Measurements from ENCODE around the gene ST6GAL1.

ST6GAL1 gene

DNA sequence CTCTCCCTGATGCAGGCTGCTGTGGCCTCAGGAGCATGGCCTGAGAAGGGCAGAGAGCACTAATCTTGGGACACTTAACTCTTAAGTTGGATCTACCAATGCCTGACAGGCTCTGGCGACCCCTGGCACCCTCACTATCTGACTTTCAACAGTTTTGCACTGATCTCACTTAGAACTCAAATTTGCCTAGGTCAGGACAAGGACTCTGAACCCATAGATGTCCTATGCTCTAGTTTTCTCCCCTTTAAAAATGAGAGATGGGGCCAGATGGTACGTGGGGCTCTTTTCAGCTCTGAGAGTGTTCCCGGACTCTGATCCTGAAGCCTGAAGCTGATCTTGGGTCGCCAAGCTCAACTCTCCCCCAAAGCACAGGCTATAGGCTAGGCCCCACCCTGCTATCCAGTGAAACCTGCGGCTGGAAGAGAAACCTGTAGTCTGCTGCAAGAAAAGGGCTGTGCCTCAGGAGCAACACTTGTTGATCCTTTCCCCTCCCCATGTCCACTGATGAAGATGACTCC lies 143.3 kb downstream of the ST6GAL1 start:
- H3K4me1 ChIP-seq (ENCODE audit: insufficient read depth, low read length) = peaks cover 8% of the 10 kb centered on the region
- H2AFZ ChIP-seq (ENCODE audit: low read depth, low read length) = no peak overlapping the region
- peaks cover 3% of the 10 kb centered on the region for H3K36me3 ChIP-seq (ENCODE audit: insufficient read depth, low read length)
- no peak overlapping the region for H3K4me3 ChIP-seq (ENCODE audit: low read length)
- H3K9me3 ChIP-seq (ENCODE audit: low read length) = no peaks in the 10 kb centered on the region
- H3K27me3 ChIP-seq (ENCODE audit: insufficient read depth, low read length) = no peaks in the 10 kb centered on the region

DNA sequence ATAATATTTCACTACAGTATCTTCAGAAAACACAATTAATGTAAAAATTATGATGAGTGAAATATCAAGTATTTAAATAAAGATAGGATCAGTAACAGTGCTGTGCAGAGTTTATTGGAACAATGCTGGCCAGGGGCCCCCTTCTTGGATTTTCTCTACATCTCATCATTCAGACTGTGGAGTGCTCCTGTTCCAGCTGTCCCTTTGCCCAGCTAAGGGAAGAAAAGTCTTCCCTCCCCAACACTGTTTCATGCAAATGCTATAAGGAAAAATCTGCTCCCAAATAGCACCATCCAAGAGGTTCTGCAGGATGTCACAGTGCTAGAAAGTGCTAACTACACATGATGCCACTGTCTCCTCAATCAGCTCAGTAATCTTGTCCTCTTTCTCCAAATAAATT lies 144.5 kb downstream of the ST6GAL1 start:
- no peak overlapping the region for H2AFZ ChIP-seq (ENCODE audit: low read depth, low read length)
- no peak overlapping the region for H3K4me3 ChIP-seq (ENCODE audit: low read length)
- H3K36me3 ChIP-seq (ENCODE audit: insufficient read depth, low read length) = peaks cover 3% of the 10 kb centered on the region
- peaks cover 8% of the 10 kb centered on the region for H3K4me1 ChIP-seq (ENCODE audit: insufficient read depth, low read length)
- no peaks in the 10 kb centered on the region for H3K27me3 ChIP-seq (ENCODE audit: insufficient read depth, low read length)
- no peaks in the 10 kb centered on the region for H3K9me3 ChIP-seq (ENCODE audit: low read length)

DNA sequence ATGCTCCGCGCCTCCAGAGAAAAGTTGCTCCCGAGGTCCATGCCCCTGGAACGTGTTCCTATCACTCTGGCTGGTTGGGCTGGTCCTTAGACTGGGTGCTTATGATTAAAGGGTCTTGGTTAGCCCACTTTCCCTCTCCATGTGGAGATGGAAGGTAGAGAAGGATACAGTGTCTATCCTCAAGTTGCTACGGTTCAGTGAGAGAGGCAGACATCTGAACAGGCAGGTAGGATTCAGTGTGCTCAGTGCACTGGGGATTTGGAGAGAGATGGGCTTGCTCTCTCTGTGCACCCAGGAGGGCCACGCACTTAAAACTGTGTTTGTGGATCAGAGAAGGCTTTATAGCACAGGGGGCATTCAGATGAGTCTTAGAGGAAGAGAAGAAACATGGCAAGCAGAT lies 146.0 kb downstream of the ST6GAL1 start:
- Histone ChIP-seq H3K4me3 (ENCODE audit: low read length) (no peak overlapping the region), H3K27me3 (ENCODE audit: insufficient read depth, low read length) (no peaks in the 10 kb centered on the region), H3K4me1 (ENCODE audit: insufficient read depth, low read length) (peaks cover 8% of the 10 kb centered on the region), H3K9me3 (ENCODE audit: low read length) (no peaks in the 10 kb centered on the region), H2AFZ (ENCODE audit: low read depth, low read length) (no peak overlapping the region), H3K36me3 (ENCODE audit: insufficient read depth, low read length) (peaks cover 3% of the 10 kb centered on the region)

DNA sequence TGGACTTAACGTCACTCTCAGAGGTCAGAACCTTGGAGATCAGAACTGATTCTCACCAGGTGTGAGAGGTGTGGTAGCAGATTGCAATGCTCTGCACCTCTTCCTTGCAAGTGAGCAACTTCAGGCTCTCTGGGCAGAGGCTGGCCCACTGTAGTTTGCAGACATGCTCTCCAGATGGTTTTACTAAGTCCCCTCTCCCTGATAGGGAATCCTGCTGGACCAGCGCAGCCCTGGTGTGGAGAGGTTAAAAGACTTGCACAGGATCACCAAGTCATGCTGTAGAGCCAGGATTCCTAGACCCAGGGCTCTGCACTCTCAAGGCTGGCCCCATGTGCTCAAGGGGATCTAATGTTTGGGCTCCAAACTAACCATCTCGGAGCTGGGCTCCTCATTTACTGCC lies 146.8 kb downstream of the ST6GAL1 start:
- no peaks in the 10 kb centered on the region for H3K27me3 ChIP-seq (ENCODE audit: insufficient read depth, low read length)
- peaks cover 8% of the 10 kb centered on the region for H3K4me1 ChIP-seq (ENCODE audit: insufficient read depth, low read length)
- H2AFZ ChIP-seq (ENCODE audit: low read depth, low read length) = no peak overlapping the region
- no peaks in the 10 kb centered on the region for H3K9me3 ChIP-seq (ENCODE audit: low read length)
- H3K36me3 ChIP-seq (ENCODE audit: insufficient read depth, low read length) = peaks cover 3% of the 10 kb centered on the region
- no peak overlapping the region for H3K4me3 ChIP-seq (ENCODE audit: low read length)

DNA sequence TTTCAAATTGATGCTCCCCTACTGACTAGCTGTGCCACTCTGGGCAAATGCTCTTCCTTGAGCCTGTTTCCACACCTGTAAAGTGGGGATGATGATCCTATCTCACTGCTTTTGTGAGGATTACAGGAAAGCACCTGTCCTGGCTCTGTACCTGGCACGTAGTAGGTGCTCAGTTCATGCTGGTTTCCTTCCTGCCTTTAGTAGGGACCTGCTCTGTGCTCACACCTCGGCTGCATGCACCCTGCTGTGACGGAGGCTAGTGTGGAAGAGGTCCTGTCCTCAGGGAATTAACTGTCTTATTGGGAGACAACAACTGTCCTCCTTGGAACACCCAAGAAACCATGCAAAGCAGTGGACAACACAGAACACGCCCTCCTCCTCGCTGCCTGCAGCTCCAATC lies 147.2 kb downstream of the ST6GAL1 start:
- Histone ChIP-seq H3K27me3 (ENCODE audit: insufficient read depth, low read length) (no peaks in the 10 kb centered on the region), H3K36me3 (ENCODE audit: insufficient read depth, low read length) (peaks cover 3% of the 10 kb centered on the region), H3K4me3 (ENCODE audit: low read length) (no peak overlapping the region), H3K9me3 (ENCODE audit: low read length) (no peaks in the 10 kb centered on the region), H2AFZ (ENCODE audit: low read depth, low read length) (no peak overlapping the region), H3K4me1 (ENCODE audit: insufficient read depth, low read length) (peaks cover 5% of the 10 kb centered on the region)

DNA sequence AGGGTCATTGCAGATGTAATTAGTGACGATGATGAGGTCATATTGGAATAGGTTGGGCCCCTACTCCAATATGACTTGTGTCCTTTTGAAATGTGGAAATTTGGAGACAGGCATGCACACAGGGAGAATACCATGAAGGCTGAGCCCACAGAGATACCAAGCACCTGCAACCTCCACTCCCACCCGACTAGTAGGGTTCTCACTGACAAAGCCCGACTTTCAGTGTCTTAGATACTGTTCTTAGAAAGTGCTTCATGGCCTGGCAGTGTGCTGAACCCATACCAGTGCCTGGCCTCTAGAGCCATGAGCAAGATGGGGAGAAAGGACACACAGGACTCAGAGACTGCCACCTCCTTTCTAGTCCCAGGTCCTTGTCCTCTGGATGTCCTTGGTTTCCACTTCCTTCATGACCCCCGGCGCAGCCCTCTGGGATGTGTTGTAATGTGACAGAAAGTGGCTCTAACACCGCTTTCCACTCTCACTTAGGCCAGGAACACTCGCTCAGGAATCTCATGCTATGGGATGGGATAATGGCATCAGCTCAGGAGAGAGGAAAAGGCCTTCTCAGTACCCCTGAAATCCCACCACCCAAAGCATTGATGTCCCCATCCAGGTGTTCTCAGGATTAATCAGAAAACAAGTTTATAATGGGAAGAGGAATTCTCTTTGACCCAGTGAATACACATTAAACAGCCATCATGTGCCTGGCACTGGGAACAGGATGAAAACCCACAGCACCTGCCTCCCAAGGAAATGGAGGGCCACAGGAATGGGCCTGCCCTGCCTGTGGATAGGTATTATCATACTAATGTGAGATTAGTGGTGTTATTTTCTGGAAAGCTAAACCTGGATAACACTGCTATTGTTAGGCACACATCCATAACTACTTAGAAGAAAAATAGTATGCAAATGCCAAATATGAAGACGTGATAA lies 149.0 kb downstream of the ST6GAL1 start:
- peaks cover 3% of the 10 kb centered on the region for H3K36me3 ChIP-seq (ENCODE audit: insufficient read depth, low read length)
- no peaks in the 10 kb centered on the region for H3K4me1 ChIP-seq (ENCODE audit: insufficient read depth, low read length)
- no peaks in the 10 kb centered on the region for H3K27me3 ChIP-seq (ENCODE audit: insufficient read depth, low read length)
- H3K4me3 ChIP-seq (ENCODE audit: low read length) = no peak overlapping the region
- H2AFZ ChIP-seq (ENCODE audit: low read depth, low read length) = no peak overlapping the region
- H3K9me3 ChIP-seq (ENCODE audit: low read length) = no peaks in the 10 kb centered on the region

DNA sequence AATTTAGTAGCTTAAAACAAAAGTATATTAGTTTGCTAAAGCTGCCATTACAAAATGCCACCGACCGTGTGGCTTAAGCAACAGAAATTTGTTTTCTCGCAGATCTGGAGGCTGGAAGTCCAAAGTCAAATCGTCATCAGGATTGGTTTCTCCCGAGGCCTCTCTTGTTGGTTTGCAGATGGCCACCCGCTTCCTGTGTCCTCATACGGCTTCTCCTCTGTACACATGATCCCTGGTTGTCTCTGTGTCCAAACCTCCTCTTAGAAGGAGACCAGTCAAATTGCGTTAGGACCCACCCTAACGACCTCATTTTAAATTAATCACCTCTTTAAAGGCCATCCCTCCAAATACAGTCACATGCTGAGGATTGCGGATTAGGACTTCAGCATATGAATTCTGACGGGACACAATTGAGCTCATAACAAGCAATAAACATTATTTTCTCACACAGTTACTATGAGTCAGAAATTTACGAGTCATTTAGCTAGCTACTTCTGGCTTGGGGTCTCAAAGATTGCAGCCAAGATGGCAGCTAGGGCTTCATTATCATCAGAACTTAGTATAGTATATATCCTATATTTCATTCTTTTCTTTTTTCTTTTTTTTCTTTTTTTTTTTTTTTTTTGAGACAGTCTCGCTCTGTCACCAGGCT lies 150.6 kb downstream of the ST6GAL1 start:
- Histone ChIP-seq H3K36me3 (ENCODE audit: insufficient read depth, low read length) (no peaks in the 10 kb centered on the region), H3K9me3 (ENCODE audit: low read length) (no peaks in the 10 kb centered on the region), H3K27me3 (ENCODE audit: insufficient read depth, low read length) (no peaks in the 10 kb centered on the region), H2AFZ (ENCODE audit: low read depth, low read length) (no peak overlapping the region), H3K4me1 (ENCODE audit: insufficient read depth, low read length) (no peaks in the 10 kb centered on the region), H3K4me3 (ENCODE audit: low read length) (no peak overlapping the region)

DNA sequence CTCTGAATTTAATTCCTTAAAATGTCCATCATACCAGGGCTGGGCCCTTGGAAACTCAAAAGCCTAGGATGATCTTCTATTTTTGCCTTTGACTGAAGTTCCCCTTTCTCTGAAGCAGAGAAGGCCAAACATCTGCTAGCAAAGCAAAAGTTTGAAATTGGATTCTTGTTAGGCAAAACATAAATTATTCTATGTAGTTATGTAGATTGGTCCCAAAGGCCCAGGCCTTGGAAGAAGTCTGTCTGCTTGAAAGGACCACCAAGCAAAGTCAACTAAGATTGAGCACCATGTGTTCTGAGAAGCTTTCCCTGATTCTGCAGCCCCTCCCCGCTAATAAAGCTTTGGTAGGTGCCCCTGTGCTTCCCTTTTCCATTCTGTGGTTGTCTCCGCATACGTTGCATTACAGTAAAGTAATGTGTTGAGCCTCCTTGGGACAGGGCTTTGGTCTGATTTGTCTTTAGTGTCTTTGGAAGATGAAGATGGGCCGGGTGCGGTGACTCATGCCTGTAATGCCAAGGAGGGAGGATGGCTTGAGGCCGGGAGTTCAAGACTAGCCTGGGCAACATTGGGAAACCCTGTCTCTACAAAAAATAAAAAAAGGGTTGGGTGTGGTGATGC lies 152.5 kb downstream of the ST6GAL1 start:
- H3K27me3 ChIP-seq (ENCODE audit: insufficient read depth, low read length) = no peaks in the 10 kb centered on the region
- no peak overlapping the region for H2AFZ ChIP-seq (ENCODE audit: low read depth, low read length)
- no peaks in the 10 kb centered on the region for H3K36me3 ChIP-seq (ENCODE audit: insufficient read depth, low read length)
- H3K4me3 ChIP-seq (ENCODE audit: low read length) = no peak overlapping the region
- no peaks in the 10 kb centered on the region for H3K4me1 ChIP-seq (ENCODE audit: insufficient read depth, low read length)
- no peaks in the 10 kb centered on the region for H3K9me3 ChIP-seq (ENCODE audit: low read length)

DNA sequence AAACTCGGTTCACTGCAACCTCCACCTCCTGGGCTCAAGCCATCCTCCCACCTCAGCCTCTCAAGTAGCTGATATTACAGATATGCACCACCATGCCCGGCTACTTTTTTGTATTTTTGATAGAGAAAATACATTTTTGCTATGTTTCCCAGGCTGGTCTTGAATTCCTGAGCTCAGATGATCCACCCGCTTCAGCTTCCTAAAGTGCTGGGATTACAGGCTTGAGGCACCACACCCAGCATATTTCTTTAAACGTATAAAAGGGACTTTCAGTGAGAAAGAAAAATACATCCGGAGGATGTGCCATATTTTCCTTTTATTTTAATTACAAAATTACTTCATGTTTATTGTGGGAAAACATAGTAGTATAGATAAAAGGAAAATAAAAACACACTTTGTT lies 153.8 kb downstream of the ST6GAL1 start:
- no peaks in the 10 kb centered on the region for H3K4me1 ChIP-seq (ENCODE audit: insufficient read depth, low read length)
- no peaks in the 10 kb centered on the region for H3K27me3 ChIP-seq (ENCODE audit: insufficient read depth, low read length)
- no peak overlapping the region for H2AFZ ChIP-seq (ENCODE audit: low read depth, low read length)

DNA sequence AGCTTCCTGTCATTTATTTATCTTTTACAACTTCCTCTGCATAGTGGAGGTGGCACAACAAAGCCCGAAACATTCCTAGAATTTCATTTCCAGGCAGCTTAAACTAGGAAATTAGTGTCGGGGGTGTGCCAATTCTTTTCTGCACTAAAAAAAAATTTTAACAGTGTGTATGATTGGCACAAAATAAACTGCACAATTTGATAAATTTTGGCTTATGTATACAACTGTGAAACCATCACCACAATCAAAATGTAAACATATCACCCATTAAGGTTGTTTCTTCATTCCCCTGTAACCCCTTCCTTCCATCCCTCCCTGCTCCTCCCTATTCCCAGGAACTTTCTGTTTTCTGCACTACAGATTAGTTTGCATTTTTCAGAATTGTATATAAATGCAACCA lies 154.3 kb downstream of the ST6GAL1 start:
- H3K9me3 ChIP-seq (ENCODE audit: low read length) = no peaks in the 10 kb centered on the region
- H3K27me3 ChIP-seq (ENCODE audit: insufficient read depth, low read length) = no peaks in the 10 kb centered on the region
- H2AFZ ChIP-seq (ENCODE audit: low read depth, low read length) = no peak overlapping the region
- no peaks in the 10 kb centered on the region for H3K4me1 ChIP-seq (ENCODE audit: insufficient read depth, low read length)
- no peak overlapping the region for H3K4me3 ChIP-seq (ENCODE audit: low read length)
- no peaks in the 10 kb centered on the region for H3K36me3 ChIP-seq (ENCODE audit: insufficient read depth, low read length)

More for the DNA sequence above, 153.8 kb downstream of the ST6GAL1 start:
- H3K4me3 ChIP-seq (ENCODE audit: low read length) = no peak overlapping the region
- no peaks in the 10 kb centered on the region for H3K36me3 ChIP-seq (ENCODE audit: insufficient read depth, low read length)
- no peaks in the 10 kb centered on the region for H3K9me3 ChIP-seq (ENCODE audit: low read length)

DNA sequence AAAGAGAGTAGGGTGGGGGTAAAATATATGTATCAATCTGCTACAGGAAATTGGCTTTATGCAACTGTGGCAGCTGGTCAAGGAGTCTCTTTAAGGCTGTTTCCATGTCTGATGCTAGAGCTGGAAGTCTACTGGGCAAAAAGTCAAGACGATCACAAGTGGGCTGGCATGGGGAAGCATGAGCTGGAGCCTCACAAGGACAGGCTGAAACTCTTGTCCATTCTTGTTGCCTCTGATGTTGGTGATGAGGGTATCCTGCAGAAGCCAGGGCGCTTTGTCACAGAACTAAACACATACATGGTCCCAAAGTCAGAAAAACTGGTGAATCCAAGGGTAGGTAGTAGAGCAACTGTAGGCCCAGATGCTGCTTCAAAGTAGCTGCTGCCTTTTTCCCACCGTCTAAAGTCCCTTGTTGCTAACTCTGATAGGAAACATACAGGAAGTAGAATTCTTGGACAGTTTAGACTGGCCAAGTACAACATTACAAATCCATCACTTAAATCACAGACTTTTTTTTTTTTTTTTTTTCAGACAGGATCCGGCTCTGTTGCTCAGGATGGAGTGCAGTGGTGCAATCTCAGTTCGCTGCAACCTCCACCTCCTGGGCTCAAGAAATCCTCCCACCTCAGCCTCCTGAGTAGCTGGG lies 154.8 kb downstream of the ST6GAL1 start:
- no peaks in the 10 kb centered on the region for H3K4me1 ChIP-seq (ENCODE audit: insufficient read depth, low read length)
- no peaks in the 10 kb centered on the region for H3K27me3 ChIP-seq (ENCODE audit: insufficient read depth, low read length)
- no peak overlapping the region for H3K4me3 ChIP-seq (ENCODE audit: low read length)
- no peak overlapping the region for H2AFZ ChIP-seq (ENCODE audit: low read depth, low read length)
- no peaks in the 10 kb centered on the region for H3K9me3 ChIP-seq (ENCODE audit: low read length)
- H3K36me3 ChIP-seq (ENCODE audit: insufficient read depth, low read length) = no peaks in the 10 kb centered on the region

DNA sequence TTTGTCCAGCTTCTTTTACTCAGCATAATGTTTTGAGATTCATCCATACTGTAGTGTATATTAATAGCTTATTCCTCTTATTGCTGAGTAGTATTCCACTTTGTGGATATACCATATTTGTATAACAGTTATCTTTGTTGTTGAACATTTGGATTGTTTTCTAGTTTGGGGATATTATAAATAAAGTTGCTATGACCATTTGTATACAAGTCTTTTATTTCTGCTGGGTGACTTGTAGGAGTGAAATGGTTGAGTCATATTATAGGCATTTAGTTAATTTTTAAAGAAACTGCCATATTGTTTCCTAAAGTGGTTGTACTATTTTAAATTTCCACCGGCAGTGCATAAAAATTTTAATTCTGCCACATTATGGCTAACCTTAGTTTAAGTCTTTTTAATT lies 155.6 kb downstream of the ST6GAL1 start:
- H3K27me3 ChIP-seq (ENCODE audit: insufficient read depth, low read length) = no peaks in the 10 kb centered on the region
- H3K4me1 ChIP-seq (ENCODE audit: insufficient read depth, low read length) = no peaks in the 10 kb centered on the region
- H3K4me3 ChIP-seq (ENCODE audit: low read length) = no peak overlapping the region
- H3K36me3 ChIP-seq (ENCODE audit: insufficient read depth, low read length) = no peaks in the 10 kb centered on the region
- H2AFZ ChIP-seq (ENCODE audit: low read depth, low read length) = no peak overlapping the region
- no peaks in the 10 kb centered on the region for H3K9me3 ChIP-seq (ENCODE audit: low read length)

DNA sequence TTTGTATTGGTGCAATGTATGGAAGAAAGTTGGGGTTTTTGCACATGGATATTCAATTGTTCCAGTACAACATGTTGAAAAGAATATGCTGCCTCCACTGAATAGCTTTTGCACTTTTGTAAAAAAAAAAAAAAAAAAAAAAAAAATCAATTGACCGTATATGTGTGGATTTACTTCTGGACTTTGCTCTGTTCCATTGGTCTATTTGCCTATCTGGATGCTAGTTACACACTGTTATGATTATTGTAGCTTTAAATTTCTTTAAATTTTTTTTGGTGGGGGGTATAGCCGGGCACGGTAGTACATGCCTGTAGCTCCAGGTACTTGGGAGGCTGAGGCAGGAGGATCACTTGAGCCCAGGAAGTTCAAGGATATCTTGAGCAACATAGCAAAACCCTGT lies 156.5 kb downstream of the ST6GAL1 start:
- H3K4me1 ChIP-seq (ENCODE audit: insufficient read depth, low read length) = no peaks in the 10 kb centered on the region
- H3K36me3 ChIP-seq (ENCODE audit: insufficient read depth, low read length) = no peaks in the 10 kb centered on the region
- H3K27me3 ChIP-seq (ENCODE audit: insufficient read depth, low read length) = no peaks in the 10 kb centered on the region
- H3K9me3 ChIP-seq (ENCODE audit: low read length) = no peaks in the 10 kb centered on the region
- no peak overlapping the region for H2AFZ ChIP-seq (ENCODE audit: low read depth, low read length)
- no peak overlapping the region for H3K4me3 ChIP-seq (ENCODE audit: low read length)

Data from neuron (in vitro differentiated cells).